Ammon's horn (tissue), 1 donor: Measurements from ENCODE around the gene PIEZO2.
"Not testable (repeated sequence)": the region's sequence is repeated elsewhere in the genome, so short reads cannot be mapped to it uniquely, and the experiment has no call there.

Source experiments
- DNase-seq: peaks from one replicate; pipeline ENCODE4 v3.0.0-alpha.2; 2016; ENCODE audit warnings: low spot score

The PIEZO2 gene

DNA sequence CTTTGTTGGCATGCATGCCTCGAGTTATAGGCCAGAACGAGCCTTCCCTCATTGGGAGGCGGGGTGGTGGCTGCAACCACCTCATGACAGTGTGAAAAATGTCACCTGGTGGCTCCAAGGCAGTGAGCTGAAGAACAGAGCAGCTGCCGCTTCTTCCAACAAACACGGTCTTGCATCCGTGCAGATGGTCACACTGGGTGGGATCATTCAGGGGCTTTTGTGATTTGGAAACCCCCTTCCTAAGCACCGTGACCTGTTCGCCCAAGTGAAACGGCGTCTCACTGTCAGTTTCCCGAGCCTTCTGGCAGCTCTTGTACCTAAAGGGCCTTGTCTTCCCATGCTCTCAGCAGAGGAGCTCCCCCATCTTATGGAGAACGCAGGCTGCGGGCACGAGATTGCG, 463.9 kb downstream of the PIEZO2 start:
- no peak for DNase-seq

DNA sequence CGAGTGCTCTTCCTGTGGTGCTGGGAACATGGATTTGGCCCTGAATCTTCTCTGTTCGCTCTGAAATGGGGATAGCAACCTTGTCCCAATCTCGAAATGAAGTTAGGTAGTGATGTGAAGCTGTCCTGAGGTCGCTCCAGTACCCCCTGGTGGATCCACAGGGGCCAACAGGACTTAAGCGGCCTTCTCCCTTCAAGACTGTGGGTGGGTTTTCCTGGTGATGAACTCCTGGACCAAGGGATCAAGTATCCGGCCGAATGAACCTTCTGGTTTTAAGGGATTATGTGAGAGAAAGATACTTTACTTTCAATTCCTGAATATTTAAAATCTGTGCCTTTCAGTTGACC, 467.0 kb downstream of the PIEZO2 start:
- no peak for DNase-seq

DNA sequence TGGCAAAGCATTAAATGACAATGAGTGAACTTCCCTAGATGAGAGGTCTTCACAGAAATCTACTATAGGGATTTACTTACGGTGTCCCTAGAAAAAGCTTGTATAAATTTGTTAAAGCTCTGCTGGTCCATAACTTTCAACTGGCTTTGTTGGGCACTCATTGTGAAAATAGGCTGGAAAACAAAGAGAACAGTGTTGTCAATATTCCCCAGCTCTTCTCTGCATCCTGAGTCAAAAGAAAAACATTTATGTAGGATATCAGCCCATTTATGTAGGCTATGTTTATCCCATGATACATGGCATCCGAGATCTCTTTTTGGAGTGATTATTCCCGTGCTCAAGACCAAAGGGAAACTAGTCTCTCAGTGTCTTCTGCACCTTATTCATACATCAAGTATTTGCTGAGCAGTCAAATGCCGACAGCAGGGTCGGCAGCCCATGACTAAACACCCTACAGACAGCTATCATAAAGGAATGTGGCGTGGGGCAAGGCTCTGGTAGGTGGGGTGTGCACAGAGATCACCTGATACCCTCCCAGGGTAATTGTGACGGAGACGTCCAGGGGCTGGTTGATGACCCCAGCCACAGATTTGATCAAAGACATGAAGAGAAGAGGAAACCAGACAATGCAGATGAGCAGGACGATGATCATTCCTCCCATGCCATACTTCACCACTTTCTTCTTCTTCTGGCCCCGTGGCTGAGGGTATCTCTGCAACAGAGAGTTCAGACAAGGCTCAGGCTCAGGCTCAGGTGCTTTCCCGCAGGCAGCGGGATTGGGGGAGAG, 467.6 kb downstream of the PIEZO2 start:
- DNase-seq, result no peak

DNA sequence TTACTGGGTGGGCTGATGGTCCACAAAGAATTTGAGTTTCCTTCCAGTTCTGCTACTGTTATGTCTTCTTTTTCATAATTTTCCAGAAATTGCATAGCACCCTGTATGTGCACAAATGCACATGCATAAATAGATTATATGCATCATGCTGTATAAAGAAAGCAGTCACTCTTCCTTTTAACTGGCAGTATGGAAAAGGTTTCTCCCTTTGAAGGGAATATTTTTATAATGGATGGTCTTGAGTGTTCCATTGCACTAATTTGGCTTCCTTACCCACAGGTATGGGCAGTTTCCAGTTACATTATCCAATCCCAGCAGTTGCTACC, 469.1 kb downstream of the PIEZO2 start:
- no peak for DNase-seq

DNA sequence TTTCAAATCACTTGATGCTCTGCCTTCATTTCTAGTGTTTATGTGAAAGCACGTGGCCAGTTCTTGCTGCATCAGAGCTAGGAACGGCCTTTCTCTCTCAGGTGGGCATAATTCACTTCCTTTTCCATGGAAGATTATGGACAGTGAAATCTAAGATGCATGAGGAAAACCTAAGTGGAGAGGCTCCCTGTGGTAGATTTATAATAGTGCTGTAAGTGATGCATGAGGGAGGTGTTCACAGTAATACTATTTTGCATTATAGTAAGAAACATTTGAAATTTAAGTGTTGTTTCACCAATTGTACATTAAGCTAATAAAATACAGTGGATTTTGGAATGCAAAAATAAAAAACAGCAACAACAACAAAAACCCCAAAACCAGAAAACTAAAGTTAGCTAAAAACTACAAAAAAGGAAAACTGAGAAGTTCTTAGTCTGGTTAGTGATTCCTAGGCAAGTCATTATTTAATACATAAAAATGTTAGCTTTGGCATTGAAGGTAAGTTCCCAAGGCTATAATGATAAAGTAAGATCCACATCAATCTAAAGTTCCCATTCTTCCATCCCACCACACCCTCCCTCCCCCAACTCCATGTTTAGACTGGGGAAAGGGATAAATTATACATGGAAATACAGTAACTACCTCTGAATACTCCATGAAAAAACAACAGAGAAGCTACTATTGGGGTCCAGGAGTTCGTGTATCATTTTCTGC, 469.7 kb downstream of the PIEZO2 start:
- DNase-seq, result no peak

DNA sequence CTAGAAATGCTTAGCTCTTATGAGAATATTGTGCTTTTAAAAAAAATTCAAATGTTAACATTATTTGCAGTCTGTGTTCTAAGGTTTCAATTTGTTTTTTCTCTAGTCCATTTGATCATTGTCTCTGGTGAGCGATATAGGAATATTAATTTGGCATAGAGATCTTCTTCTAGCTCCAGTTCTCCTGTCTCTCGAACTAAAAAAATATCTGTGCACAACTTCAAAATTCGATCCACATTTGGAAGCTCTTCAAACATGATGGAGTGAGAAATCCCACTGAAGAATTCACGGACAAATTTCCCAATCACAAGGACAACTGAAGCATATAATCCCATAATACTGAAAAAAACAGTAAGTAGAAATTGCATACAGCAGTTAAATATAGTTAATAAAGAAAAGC, 477.9 kb downstream of the PIEZO2 start:
- no peak for DNase-seq

DNA sequence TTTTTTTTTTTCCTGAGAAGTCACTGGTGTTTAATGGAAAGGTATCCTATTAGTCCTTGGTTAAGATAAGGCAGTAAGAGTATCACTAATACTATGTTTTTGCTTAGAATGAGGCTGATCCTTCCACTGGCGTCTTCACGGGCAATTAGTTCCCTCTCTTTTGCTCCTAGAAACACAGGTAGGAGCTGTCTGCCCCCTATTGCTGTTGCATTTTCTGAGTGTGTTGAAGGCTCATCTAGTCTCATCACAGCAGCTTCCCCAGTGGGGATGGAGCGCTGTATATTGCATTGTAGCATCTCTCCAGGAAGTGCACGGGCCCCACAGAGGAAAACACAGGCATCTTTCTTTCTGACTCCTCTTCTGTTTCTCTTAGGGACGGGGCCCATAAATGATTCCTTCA, 478.5 kb downstream of the PIEZO2 start:
- DNase-seq, result no peak

DNA sequence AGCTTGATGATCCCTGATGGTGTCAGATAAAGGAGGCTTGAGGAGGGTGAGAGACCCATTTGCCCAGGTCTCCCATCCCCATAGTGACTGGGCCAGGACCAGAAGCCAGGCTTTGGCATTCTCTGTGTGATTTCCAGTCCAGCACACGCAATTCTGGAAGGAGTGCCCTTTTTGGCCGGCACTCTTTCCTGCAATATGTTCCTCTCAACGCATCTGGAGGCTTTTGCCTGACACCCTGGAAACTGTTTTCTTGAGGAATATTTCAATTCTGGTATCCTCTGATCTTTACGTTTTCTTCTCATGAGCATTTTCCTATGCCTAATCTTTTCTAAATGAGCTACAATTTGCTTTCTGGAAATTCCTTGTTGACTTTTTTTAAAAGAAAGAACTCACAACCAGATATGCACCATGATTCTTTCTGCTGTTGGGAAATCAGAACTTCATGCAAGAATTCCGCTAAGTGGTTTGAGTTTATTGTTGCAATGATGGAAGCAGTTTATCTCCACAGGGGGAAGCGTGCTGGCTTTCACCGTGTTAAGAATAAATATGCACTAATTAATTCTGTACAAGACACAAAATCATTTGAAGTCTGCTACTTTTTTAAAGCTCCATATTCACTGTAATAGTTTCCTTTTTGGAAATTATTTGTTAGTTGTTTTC, 479.8 kb downstream of the PIEZO2 start:
- no peak for DNase-seq

DNA sequence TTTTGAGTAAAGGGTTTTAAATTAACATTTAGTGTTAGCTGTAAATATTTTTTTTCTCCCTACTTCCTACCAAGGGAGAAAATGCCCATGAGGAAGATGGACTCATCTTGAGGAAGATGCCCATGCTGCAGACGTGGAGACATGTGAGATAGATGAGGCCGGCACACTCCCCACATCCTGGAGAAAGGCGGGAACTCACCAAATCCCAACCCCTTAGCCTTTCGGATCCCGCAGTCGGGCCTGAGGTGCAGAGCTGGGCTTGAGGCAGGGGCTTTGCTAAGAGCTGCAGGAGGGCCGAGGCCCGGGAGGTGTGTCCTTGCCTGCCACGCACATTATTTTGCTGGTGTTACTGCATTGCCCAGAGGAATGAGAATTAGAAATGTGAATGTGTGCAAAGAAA, 485.6 kb downstream of the PIEZO2 start:
- DNase-seq, result no peak

DNA sequence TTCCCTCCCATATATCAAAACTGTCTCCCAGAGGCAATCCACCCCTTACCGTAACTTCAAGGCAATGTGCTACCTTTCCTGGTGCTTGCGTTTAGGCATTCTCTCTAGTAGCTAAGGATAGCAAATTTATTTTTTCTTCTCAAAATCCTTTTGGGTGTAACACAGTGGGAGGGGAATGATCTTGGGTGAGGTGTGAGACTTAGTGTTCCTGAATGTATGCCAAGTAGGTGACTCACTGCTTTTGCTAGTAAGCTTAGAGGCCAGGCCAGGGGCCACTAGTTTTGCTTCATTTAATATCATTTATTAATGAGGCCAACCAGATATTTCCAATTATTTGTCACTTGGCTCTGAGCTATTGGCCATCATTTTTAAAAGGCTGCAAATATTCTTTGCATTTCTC, 488.1 kb downstream of the PIEZO2 start:
- DNase-seq, result no peak

DNA sequence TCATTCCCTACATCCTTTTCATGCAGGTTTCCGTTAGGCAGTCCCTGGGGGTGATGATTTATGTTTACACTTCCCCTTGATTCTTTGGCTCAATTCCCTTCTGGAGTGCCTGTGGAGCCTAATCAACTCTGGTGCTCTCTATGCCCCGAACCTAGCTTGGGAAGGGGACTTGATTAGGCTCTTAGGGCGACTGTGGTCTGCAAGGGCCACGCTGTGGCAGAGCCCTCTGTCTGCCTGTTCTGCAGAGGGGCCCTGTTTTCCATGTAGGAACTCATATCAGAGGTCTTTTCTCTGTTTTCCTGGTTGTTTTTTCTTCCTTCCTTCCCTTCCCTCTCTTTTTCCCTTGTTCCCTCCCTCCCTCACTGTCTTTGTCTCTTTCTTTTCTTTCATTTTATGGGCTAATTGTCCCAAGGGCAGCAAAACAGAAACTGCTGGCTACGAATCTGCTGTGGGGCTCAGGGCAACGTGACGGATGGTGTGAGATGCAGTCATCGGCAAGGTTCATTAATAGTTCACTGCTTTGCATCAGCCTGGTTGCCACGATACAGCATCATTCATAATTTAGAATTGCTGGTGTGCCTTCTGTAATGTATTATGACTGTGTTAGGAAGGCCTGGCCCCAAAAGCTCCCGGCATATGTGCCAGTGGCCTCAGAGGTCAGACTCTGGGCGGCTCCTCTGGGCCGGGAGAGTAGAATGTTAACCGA, 489.0 kb downstream of the PIEZO2 start:
- no peak for DNase-seq

DNA sequence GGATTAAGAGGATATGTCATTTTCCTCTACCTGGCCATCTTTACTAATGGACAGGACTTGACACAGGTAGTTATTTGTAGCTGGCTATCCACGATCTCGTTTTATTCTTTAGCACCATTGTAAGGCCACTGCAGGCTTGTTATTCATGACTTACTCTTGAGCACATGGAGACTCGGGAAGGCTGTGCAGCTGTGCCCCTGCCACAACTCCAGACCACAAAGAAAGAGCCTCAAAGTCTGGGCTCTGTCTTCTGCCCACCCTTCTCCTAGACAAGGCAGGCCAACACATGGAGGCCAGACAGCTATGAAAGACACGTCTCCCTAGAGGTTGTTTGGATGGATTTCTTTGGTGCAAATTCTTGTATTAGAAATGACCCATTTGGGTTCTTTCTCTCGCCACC, 489.8 kb downstream of the PIEZO2 start:
- DNase-seq, result no peak

DNA sequence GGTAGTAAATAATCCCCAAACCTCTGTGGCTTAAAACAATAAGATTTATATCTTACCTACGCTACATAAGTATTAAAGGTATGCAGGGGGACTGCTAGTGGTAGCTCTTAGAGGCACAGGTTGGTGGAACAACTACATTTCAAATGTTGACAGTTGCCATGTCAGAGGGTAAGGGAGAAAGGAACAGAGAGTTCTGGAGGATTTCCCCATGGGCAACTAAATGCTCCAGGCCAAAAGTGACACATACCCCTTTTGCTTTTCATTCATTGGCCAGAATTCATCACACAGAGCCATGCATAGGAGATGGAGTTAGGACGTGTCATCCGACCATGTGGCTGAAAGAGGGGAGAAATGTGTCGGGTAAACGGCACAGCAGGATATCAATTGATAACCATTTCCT, 490.4 kb downstream of the PIEZO2 start:
- DNase-seq, result no peak

DNA sequence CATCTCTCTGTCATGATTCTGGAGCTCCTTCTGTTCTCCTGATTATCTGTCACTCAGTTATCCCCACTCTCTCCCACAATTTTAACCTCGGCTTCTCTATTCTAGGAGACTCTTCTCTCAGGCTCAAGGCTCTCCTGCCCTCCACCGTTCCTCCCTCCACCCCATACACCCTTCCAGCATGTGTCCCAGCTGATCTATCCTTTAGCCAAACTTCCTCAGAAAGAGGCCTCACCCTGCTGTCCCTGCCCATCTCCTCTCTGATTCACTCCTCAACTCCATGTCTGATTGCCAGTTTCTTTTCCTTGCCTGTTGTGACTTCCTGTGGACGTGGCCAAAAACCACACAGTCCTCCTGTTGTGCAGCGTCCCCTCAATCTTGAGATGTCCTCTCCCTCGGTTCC, 505.4 kb downstream of the PIEZO2 start:
- not testable (repeated sequence) for DNase-seq

DNA sequence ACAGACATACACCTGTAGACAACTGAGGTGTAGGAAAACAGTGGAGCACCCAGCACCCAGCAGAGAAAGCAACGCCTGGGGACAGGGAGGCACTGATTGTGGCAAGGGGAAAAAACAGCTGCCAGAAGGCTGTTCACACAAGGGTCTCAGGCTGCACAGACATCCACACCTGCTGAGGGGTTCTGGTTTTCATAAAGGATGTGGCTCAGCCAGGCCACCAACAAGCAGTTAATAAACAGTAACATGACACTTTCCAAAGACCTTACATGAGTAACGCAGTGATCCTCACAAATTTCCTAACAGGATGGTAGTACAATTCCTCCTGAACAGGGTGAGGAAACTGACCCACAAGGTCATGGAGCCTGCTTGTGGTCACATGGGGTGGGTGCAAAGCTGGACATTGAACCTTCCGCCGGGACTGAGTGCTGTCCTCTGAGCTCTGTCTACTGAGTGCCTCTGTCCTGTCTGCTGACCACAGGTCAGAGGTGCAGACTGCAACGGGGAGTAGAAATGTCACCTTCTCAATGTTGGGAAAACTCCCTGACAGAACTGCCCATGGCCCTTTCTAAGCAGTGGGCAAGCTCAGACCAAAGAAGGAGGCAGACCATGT, 506.3 kb downstream of the PIEZO2 start:
- DNase-seq, result not testable (repeated sequence)

DNA sequence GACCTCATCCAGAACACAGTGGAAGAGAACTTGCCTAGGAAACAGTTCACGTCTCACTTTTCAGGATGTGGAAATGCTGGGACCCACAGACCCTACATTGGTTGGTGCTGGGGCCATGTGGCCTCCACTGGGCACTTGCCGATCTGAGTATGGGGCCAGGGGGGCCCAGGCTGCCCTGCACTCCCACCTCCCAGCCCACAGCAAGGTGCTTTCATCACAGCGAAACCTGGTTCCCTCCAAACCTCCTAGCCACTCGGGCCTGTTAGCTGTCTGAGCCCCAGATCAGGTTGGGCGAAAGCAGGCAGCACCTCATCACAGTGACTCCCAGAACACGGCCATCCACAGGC, 510.9 kb downstream of the PIEZO2 start:
- DNase-seq, result not testable (repeated sequence)

DNA sequence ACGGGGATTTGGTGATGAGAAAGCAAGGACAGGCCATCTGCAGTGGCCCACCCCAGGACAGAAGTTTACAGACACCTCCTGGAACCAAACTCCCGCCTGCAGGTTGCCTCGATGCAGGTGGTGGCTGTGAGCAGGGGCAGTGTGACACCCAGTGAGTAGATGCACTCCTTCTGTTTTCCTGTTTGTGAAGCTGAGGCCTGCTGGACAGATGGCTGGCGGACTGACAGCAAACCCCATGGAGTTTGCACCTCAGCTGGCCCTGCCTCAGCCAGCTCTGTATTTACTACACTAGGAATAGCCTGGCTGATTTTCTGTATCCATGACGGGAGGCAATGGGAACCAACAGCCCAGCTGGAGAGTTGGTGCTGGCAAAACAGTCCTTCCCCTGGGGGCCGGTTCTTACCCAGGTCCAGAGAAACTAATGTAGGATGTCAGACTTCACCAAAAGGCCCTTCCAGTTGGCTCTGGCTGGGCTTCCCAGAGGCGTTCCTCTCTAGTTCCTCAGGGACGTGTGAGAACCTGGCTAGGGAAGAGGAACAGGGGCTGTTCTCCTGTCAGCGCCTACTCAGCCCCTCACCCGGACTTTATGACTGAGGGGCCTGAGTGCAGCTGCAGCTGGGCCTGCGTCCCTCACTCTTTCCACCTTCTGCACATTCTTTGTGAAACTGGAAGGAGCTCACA, 511.4 kb downstream of the PIEZO2 start:
- DNase-seq, result not testable (repeated sequence)

DNA sequence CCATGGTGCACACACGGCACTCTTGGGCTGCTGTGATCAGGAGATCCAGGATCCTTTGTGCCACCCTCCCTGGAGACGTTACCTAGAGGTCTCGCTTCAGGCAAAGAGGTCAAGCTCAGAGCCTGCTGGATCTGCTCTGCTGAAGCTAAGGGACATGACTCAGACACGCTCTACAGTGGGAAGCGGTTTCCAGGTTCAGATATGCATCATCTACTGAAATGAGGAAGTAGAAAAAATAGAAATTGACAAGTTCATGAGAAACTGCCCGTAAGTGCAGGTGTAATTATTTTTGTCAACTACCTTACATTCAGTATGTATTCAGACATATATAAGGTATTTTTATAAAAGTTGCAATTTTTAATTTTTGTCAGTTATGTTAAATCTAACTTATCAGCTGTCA, 520.3 kb downstream of the PIEZO2 start:
- not testable (repeated sequence) for DNase-seq

DNA sequence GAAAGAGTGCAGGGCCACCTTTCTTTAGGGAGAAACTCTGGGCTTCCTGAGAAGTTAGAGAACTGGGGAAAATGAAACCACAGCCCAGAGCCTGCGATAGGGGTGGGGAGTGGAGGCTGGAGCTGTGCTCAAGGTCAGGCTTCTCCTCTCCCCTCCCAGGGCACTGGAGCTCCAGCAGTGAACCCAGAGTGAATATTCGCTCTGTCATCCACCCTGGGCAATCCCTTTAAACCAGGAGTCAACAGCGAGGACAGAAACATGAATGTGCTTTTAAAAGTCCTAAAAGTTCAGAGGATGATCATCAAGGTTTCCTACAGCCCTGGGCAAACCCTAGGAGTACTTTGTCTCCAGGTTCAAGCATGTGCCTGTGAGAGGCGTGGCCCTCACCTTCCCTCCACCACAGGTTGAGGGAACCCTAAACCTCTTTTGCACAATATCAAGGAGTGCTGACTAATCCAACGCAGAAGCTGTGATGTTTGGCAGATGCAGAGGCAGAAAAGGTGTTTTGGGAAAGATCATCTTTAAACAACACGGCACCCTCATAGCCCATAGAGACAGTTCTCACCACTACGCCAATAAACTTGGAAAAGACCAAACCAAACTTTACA, 522.7 kb downstream of the PIEZO2 start:
- not testable (repeated sequence) for DNase-seq

DNA sequence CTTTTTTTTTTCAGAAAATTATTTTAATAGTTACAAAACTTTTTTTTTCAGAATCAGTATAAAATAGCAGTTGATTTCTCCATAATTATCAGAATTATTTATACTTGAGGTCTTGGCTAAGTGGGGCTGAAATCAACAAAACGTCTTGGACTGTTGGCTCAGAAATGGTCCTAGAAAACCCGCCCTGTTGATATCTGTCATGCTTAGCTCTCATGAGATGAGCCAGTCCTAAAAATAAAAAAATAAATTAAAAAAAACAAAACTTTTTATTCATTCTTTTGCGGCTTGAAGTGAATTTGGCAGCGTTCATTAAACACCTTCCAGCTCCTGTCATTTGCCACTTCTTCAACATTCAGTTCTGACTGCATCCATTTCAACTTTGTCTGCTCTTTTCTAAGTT, 525.8 kb downstream of the PIEZO2 start:
- not testable (repeated sequence) for DNase-seq

DNA sequence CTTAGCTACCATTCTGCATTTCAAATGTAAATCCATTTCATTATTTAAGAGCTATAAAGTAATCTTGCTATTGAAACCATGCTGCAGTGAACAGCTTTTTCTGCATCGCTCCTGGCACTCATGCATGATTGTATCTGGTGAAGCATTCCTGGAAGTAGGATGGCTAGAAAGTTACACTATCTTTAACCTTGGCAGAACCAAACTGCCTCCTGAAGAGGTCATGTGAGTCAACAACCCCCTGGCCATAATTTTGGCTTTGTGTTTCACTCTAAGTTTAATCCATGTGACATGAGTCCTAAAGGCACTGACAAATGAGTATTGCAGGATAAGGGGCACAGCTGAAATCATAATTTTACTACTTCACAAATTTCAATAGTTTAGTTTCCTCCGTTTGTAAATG, 526.4 kb downstream of the PIEZO2 start:
- not testable (repeated sequence) for DNase-seq
